ENCODE measurements around the gene ABCB9. TPM values are rescaled to one million over a fixed set of nuclear protein-coding genes. Genes with fewer than 3 reads are reported as not detected.

Gene ABCB9
- total RNA-seq, 6 donors from 2014 or later: 2.1 to 9.9 (median 4.3) TPM

DNA sequence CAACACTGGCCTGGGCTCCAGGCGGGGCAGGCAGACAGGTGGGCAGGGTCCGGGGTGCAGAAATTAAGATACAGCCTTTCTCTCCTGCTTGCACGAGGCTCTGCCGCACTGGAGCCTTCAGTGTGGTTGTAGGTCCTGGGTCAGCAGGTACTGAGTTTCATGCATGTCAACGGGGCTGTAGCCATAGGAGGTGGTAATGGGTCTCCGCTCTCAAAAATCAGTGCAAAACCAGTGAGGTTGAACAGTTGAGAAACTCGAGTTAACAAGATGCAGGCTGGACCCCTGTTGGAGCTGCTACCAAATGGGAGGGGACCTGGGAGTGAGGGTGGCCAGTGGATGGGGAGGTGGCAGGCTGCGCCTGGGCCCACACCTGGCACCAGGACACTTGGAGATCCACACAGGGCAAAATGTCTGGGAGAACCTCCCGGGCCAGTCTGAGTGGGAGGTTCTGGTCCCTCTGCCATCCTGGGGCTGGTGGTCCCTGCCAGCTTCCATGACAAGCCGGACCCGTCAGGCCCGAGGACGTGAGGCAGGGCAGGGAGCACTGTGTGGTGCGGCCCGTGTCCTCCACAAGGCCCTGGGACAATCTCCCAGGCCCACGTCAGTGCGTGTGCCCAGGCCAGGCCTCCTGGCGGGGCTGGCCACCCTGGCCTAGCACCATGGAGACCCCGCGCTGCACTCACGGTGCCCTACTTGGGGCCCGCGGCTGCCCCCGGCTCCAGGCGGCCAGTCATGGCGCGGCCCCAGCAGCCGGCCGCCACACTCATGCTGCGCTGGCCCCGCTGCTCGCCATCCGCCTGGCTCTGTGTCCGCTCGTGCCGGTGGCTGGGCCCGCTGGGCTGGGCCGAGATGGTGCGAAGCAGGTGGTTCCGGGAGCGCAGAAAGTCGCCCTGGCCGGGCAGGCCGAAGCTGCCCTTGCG lies 19.3 kb upstream of the ABCB9 start:
- WGBS, 2 donors: 90 to 92% methylated on average over 30 to 39 of the region's 45 CpGs
- no peak for ATAC-seq (ENCODE audit: low FRiP score in 2 of 2)
- H3K36me3 ChIP-seq: peaks cover 5 to 79% (median 34%) of the 10 kb centered on the region in 4 donors
- TF ChIP-seq EP300 (IDR thresholded peaks at IDR 0.05): no peak
- no peak for TF ChIP-seq POLR2A (IDR thresholded peaks at IDR 0.05)
- TF ChIP-seq POLR2AphosphoS5 (IDR thresholded peaks at IDR 0.05): no peak
- no peaks in the 10 kb centered on the region for H3K27me3 ChIP-seq
- peak in 1 of 2 donors; percentile 81 for DNase-seq
- peak overlapping the region; percentile 21 to 75 (median 70) for H3K27ac ChIP-seq
- no peak overlapping the region for H3K4me3 ChIP-seq
- peaks cover 37 to 47% (median 44%) of the 10 kb centered on the region in 4 donors for H3K4me1 ChIP-seq
- no peaks in the 10 kb centered on the region for H3K9me3 ChIP-seq

DNA sequence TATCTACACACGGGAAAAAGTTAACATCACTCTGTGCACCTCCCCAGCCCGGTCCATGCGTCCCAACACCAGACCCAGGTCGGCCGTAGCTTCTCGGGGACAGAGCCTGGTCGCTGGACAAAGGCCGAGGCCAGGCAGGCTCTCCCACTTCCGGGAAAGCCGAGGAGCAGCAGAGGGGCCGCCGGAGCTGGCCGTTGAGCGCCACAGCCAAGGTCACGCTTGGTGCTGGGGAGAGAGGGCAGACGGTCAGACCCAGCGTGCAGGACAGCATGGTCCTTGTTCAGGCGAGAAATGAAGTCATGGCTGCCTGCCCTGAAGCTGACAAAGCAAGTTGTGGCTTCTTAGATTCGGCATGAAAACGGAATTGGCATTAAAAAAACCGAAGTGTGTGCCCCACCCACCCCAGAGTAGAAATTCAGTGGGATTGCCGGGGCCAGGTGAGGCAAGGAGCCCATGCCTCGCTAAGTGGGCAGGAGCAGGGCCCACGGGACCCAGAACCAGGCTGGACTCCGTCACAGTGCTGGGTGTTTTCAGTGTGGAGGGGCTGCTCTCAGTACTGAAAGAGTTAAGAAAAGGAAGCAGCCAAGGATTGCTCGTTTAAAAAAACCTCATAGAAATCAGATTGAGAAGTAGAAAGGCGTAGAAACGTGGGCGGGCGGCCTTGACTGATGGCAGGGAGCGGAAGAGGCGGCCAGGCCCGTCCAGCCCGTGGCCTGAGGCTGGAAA lies 18.5 kb upstream of the ABCB9 start:
- ATAC-seq (ENCODE audit: low FRiP score in 2 of 2): peak in 1 of 2 donors; percentile 16
- WGBS, 2 donors: 39 to 55% methylated on average over 26 to 34 of the region's 34 CpGs

DNA sequence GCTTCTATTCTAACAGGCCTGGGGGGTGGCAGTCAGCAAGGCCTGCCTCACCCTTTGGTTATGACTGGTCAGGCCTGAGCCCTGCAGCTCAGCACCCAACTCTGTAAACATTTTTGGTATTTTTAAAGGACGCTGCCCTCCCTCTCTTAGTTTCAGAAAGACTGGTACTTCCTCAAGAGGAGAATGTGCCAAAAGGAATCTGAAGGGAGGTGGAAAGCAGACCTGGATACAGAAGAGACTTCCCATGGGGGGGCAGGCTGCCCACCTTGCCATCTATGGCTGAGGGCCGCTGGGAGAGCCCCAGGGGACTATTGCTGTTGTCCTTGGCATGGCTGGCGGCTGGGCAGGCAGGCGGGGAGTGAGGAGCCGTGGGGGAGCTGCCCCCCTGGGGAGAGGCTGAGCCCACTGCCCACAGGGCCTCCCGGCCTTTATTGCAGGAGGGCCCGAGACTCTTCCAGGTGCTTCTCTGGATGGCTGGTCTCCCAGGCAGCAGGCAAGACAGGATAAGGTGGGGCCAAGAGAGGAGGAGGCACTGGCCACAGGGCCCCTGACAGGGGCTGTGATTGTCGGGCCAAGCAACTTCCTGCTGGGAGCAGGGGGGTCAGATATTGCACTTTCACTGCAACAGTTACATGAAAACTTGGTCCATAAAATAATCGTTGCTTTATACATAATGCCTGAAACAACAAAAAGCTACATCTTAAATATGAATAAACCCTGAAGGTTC lies 17.7 kb upstream of the ABCB9 start:
- TF ChIP-seq EP300 (IDR thresholded peaks at IDR 0.05): no peak
- no peak for TF ChIP-seq POLR2A (IDR thresholded peaks at IDR 0.05)
- TF ChIP-seq CTCF (IDR thresholded peaks at IDR 0.05): no peak
- TF ChIP-seq POLR2AphosphoS5 (IDR thresholded peaks at IDR 0.05): no peak
- Histone ChIP-seq H3K4me3 (no peak overlapping the region), H3K36me3 (peaks cover 5 to 63% (median 25%) of the 10 kb centered on the region in 4 donors), H3K27ac (peak overlapping the region; percentile 21 to 74 (median 45)), H3K4me1 (peaks cover 48 to 60% (median 57%) of the 10 kb centered on the region in 4 donors), H3K27me3 (no peaks in the 10 kb centered on the region), H3K9me3 (no peaks in the 10 kb centered on the region)
- DNase-seq: no peak
- no peak for ATAC-seq (ENCODE audit: low FRiP score in 2 of 2)
- 32 to 49% methylated on average over 6 to 7 of the region's 9 CpGs for WGBS, 2 donors

More for the DNA sequence above, 18.5 kb upstream of the ABCB9 start:
- TF ChIP-seq EP300 (IDR thresholded peaks at IDR 0.05): no peak
- TF ChIP-seq POLR2AphosphoS5 (IDR thresholded peaks at IDR 0.05): no peak
- no peak for TF ChIP-seq CTCF (IDR thresholded peaks at IDR 0.05)
- no peak for TF ChIP-seq POLR2A (IDR thresholded peaks at IDR 0.05)
- H3K9me3 ChIP-seq: no peaks in the 10 kb centered on the region
- H3K4me3 ChIP-seq: peak overlapping the region in 1 of 4 donors; percentile 19
- H3K27me3 ChIP-seq: no peaks in the 10 kb centered on the region
- peaks cover 40 to 52% (median 49%) of the 10 kb centered on the region in 4 donors for H3K4me1 ChIP-seq
- peaks cover 5 to 71% (median 30%) of the 10 kb centered on the region in 4 donors for H3K36me3 ChIP-seq
- H3K27ac ChIP-seq: peak overlapping the region; percentile 21 to 75 (median 70)
- DNase-seq: peak in 1 of 2 donors; percentile 84

GRCh38 chr12:122982963-122983788 lies 16.9 kb upstream of the ABCB9 start:
- peak in 1 of 4 donors; percentile 4 for TF ChIP-seq POLR2A (IDR thresholded peaks at IDR 0.05)
- TF ChIP-seq EP300 (IDR thresholded peaks at IDR 0.05): no peak
- 81 to 84% methylated on average over 19 to 21 of the region's 21 CpGs for WGBS, 2 donors
- no peaks in the 10 kb centered on the region for H3K9me3 ChIP-seq
- peak overlapping the region; percentile 21 to 74 (median 45) for H3K27ac ChIP-seq
- peaks cover 5 to 55% (median 19%) of the 10 kb centered on the region in 4 donors for H3K36me3 ChIP-seq
- peaks cover 48 to 67% (median 60%) of the 10 kb centered on the region in 4 donors for H3K4me1 ChIP-seq
- DNase-seq: no peak
- H3K4me3 ChIP-seq: no peak overlapping the region
- no peaks in the 10 kb centered on the region for H3K27me3 ChIP-seq
- ATAC-seq (ENCODE audit: low FRiP score in 2 of 2): no peak

DNA sequence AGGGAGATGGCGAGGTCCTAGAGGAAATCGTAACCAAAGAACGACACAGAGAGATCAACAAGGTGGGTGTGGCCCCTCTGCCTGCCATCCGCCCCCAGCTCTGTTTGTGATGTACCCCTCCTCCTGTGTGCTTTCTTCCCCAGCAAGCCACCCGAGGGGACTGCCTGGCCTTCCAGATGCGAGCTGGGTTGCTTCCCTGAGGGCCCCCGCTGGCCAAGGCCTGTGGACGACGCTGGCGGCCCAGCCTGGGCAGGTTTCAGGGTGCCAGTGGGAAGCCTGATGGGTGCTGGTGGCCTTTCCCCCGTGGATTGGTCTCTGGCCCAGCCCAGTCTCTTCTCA lies 16.2 kb upstream of the ABCB9 start:
- H3K27me3 ChIP-seq: no peaks in the 10 kb centered on the region
- H3K36me3 ChIP-seq: peaks cover 5 to 54% (median 18%) of the 10 kb centered on the region in 4 donors
- no peak for DNase-seq
- TF ChIP-seq POLR2AphosphoS5 (IDR thresholded peaks at IDR 0.05) (no peak), EP300 (IDR thresholded peaks at IDR 0.05) (no peak), CTCF (IDR thresholded peaks at IDR 0.05) (no peak), POLR2A (IDR thresholded peaks at IDR 0.05) (no peak)
- H3K4me3 ChIP-seq: peak overlapping the region in 1 of 4 donors; percentile 85
- H3K27ac ChIP-seq: peak overlapping the region in 2 of 4 donors; percentile 90 to 91
- H3K4me1 ChIP-seq: peaks cover 48 to 74% (median 60%) of the 10 kb centered on the region in 4 donors
- ATAC-seq (ENCODE audit: low FRiP score in 2 of 2): no peak
- WGBS, 2 donors: 72% methylated on average over 3 to 11 of the region's 11 CpGs
- no peaks in the 10 kb centered on the region for H3K9me3 ChIP-seq

Measured in upper lobe of left lung (tissue), 6 donors.